Left renal cortex interstitium (tissue), 4 donors: ENCODE measurements around the gene KTN1. TPM values are rescaled to one million over a fixed set of nuclear protein-coding genes. Genes with fewer than 3 reads are reported as not detected.
A peak's percentile ranks its signal among the peaks of the same experiment; 100 is the strongest.

Experiments used
- DNase-seq, 4 donors: peaks; one replicate each; pipeline ENCODE4 v3.0.0-alpha.2; 2013; ENCODE audit warnings: low read depth in 4 of 4, low spot score in 2 of 4, missing footprints in 1 of 4
- polyA plus RNA-seq, 4 donors: library from polyadenylated mRNA; unstranded; fragments of 120-200 nt; gene quantifications; one replicate each; pipeline ENCODE4 v1.2.1, GENCODE V29; 2013; ENCODE audit not compliant: insufficient read length in 4 of 4

The KTN1 gene, protein sequence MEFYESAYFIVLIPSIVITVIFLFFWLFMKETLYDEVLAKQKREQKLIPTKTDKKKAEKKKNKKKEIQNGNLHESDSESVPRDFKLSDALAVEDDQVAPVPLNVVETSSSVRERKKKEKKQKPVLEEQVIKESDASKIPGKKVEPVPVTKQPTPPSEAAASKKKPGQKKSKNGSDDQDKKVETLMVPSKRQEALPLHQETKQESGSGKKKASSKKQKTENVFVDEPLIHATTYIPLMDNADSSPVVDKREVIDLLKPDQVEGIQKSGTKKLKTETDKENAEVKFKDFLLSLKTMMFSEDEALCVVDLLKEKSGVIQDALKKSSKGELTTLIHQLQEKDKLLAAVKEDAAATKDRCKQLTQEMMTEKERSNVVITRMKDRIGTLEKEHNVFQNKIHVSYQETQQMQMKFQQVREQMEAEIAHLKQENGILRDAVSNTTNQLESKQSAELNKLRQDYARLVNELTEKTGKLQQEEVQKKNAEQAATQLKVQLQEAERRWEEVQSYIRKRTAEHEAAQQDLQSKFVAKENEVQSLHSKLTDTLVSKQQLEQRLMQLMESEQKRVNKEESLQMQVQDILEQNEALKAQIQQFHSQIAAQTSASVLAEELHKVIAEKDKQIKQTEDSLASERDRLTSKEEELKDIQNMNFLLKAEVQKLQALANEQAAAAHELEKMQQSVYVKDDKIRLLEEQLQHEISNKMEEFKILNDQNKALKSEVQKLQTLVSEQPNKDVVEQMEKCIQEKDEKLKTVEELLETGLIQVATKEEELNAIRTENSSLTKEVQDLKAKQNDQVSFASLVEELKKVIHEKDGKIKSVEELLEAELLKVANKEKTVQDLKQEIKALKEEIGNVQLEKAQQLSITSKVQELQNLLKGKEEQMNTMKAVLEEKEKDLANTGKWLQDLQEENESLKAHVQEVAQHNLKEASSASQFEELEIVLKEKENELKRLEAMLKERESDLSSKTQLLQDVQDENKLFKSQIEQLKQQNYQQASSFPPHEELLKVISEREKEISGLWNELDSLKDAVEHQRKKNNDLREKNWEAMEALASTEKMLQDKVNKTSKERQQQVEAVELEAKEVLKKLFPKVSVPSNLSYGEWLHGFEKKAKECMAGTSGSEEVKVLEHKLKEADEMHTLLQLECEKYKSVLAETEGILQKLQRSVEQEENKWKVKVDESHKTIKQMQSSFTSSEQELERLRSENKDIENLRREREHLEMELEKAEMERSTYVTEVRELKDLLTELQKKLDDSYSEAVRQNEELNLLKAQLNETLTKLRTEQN (N-terminal part only)
- 100 to 1,000 TPM; 176 to 234 (median 206) TPM for polyA plus RNA-seq

DNA sequence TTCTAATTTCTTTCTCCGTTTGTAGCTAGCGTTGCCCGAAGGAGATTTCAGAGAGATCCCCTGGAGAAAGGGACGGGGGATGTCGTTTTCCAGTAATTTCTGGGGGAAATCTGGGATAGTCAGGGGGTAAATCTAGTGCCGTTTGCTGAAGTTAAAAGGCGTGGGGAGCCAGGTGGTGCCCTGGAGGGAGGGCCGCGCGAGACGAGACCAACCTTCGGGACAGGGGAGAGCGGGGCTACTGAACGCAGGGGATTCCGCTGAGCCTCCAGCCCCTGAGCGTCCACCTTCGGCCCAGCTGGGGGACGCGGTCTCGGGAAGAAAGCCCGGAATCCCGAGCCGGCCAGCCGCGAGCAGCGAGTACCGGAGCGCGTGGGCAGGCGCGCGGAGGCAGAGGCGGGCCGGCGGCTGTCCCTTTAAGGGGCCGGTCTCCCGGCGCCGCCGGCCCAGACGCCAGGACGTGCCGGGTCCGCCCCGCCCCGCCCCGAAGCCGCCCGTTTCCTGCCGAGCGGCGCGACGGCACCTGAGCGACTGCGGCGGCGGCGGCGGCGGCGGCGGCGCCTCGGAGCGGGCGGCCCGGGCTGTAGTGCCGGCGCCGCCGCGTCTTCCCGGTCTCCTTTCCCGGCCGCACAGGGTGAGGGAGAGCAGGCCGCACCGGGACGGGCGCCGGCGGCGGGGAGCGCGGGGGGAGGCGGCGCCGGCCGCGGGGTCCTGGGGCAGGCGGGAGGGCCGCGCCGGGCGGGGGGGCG lies at the start of gene KTN1:
KTN1 (plus strand) TSS at position 484 of the 746 bp plus-strand sequence. CDS start 31,842 bp downstream, outside the sequence.
- peak in 1 of 4 donors; percentile 65 for DNase-seq

DNA sequence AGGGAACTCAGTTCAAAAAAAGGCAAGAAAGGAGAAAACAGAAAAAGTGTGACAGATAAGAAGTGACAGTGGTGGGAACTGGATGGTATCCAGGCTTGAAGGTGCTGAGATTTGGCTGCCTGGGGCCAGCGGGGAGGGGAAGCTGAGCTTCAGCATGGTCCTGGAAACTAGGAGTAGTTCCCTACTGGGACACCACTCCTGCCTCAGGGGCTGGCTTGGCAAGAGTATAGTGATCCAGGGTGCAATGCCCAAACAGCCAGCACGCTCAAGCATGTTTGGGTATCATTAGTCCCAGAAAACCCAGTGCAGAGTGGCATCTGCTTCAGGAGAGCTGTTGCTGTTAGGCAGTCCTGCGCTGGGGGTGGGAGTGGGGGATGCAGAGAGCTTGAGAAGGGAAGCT lies 49.5 kb upstream of the KTN1 start:
- no peak for DNase-seq

DNA sequence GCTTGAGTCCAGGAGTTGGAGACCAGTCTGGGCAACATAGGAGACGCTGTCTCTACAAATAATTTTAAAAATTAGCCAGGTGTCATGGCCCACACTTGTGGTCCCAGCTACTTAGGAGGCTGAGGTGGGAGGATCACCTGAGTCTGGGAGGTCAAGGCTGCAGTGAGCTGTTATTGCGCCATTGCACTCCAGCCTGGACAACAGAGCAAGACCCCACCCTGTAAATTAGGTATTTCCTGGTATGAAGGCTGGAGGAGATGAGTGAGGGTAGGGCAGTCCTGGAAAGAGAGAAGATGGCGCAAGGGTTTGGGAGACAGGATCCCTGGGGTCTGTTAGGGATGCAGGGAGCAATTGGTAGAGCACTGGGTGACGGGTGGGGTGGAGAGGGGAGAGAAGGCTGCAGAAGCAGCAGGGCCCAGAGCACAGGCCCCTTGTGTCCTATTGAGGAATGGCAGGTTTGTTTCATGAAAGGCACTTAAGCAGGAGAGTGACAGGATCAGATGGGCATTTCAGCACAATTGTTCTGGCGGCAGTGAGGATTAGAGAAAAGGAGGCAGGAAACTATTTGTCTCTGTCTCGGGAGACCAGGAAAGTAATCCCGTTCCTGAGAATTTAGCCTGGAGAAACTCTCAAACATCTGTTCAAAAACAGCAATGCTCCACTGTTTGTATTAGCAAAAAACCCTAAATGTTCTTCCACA lies 47.2 kb upstream of the KTN1 start:
- DNase-seq, result no peak

DNA sequence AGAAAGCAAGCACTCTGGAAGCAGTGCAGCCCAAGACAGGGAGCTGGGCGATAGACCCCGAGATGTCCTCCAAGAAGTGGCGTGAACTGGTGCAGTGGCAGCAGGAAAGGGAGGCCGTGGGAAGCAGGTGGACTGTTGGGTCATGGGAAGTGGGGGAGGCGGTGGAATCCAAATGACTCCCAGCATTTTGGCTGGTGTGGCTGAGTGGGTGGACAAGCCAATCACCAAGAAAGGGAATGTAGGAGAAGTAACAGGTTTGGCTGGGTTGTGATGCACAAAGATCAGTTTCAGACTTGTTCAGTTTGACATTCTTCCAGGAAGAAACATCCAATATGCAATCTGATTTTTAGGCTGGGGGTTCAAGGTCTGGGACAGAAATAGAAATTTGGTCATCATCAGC lies 46.0 kb upstream of the KTN1 start:
- no peak for DNase-seq

DNA sequence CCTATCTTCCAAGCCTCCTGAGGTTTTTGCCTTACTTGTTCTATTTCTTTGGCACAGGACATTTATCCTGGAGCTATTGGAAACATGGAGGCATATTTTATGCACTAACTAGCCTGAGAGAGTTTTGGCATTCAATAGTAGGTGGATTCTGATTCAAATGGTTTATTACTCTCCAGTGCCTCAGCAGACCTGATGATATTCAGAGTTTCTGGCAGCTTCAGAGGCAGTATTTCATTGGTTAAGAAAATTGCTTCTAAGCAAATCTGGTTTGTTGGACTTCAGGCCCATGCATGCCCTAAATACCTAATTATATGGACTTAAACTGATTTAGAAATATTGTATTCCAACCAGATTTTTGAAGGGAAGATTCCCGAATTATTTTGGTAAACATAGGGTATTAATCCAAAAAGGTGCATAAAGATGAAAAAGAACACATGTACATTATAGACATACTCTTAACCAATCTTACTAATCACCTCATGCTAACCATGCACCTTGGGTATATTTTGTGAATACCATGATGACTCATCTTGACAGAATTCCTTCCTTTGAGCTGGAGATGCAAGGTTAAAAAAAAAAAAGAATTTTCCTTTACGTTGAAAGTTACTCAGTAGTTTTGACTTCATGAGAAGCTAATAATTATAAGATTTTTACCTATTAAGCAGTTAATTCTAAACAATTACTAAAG lies 44.3 kb upstream of the KTN1 start:
- no peak for DNase-seq

DNA sequence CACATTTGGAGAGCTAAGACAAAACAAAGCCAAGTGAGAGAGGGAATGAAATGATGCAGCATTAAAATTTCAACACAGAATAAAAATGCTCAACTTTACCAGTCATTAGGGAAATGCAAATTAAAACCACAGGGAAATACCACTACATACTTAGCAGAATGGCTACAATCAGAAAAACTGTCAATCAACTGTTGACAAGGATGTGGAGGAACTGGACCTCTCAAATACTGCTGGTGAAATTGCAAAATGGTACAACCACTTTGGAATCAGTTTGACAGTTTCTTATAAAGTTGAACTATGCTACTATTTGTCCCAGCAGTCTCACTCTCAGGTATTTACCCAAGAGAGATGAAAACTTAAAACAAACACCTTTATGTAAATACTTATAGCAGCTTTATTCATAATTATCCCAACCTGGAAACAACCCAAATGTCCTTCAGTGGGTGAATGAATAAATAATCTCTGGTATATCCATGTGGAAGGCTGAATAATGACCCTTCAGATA lies 43.8 kb upstream of the KTN1 start:
- DNase-seq, result no peak

DNA sequence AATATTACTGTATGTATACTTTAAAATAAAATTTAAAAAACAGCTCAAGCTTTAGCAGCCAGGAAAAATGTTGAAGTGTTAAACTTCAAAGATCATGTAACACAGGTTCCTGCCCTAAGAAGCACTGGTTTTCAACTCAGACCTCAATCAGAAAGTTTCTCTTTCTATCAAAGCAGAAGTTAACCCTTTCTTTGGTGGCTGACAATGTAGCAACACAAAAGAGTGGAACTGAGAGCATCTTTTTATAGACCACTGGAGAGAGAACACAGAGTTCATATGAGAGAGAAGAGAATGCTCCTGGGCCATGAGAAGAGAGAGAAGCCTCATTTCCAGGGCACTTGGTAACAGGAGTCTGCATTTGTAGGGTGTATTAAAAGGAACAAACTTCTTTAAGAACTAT lies 42.2 kb upstream of the KTN1 start:
- DNase-seq, result no peak

DNA sequence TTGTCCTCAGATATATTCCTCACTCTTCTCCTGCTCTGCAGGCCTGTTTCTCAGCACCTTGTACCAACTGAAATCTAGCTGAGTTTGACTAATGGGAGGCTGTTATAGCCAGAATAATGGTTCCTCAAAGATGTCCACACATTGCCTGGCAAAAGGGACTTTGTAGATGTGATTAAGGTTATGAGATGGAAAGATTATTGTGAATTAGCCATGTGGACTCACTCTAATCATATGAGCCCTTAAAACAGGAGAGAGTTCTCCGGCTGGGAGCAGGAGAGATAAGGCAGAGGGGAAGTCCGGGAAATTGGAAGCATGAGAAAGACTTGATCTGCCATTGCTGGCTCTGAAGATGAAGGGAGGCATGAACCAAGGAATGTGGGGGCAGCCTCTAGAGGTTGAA lies 40.0 kb upstream of the KTN1 start:
- no peak for DNase-seq

DNA sequence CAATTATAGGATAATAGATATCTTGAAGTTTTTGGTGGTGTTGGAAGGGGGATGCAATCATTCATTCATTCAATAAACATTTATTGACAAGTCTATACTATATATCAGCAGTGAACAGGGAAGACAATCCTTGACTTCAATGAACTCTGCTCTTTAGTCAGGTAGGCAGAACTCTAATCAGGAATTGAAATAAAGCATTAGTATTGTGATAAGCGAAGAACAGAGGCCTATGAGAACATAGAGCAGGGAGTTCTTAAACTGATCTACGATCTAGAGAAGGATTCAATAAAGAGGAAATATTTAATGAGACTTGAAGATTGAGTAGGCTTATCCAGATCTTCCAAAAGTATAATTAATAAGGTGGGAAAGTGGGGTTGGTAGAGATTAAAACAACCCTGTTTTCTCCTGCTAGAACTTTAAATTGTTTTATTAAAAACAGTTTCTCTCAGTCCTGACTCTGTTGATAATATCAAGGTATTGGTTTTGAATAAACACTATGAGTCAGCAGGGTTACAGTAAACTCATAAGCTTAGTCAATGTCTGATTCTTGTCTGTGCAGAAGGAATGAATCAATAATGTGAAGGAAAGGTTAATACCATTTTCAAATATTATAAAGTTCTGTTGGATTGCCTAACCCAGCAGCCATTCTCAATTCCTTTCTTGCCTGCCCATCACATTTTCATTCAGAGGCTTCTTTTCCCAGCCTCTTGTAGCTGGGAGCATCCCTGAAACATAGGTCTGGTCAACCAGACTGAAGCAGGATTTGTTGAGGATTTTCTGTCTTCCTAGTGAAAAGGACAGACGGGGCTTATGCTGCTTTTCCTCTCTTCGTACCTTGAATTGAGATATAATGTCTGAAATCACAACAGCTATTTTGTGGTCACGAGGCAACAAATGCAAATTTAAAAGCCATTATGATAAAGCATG lies 38.9 kb upstream of the KTN1 start:
- DNase-seq, result no peak

DNA sequence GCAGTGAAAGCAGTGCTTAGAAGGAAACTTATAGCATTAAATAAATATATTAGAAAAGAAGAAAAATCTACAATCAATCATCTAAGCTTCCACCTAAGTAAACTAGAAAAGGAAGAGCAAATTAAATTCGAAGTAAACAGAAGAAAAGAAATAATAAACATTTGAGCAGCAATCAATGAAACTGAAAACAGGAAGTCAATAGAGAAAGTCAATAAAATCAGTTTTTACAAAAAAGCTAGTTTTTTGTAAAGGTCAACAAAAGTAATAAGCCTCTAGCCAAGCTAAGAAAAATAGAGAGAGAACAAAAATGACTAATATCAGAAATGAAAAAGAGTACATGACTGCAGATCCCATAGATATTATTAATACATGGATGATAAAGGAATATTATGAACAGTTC lies 34.2 kb upstream of the KTN1 start:
- no peak for DNase-seq

DNA sequence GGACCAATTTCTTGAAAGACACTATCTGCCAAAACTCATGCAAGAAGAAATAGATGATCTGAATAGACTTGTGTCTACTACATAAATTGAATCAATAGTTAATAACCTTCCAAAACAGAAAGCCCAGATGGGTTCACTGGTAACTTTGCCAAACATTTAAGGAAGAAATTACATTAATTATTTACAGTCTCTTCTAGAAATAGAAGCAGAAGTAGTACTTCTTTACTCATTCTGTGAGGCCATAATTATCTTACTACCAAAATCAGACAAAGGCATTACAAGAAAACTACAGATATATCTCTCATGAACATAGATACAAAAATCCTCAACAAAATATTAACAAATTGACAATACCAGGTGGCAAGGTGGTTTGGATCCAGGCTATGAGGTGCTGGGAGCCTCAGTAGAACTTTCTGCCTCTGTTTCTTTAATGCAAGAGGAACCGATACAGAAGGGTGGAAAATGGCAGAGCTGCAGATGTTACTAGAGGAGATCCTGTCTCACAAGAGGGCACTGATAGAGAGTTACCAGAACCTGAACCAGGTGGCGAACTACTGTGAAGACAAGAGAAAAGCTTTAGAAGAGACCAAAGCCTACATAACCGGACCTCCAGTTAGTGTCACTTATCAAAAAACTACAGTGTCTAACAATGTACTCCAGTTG lies 33.7 kb upstream of the KTN1 start:
- no peak for DNase-seq

DNA sequence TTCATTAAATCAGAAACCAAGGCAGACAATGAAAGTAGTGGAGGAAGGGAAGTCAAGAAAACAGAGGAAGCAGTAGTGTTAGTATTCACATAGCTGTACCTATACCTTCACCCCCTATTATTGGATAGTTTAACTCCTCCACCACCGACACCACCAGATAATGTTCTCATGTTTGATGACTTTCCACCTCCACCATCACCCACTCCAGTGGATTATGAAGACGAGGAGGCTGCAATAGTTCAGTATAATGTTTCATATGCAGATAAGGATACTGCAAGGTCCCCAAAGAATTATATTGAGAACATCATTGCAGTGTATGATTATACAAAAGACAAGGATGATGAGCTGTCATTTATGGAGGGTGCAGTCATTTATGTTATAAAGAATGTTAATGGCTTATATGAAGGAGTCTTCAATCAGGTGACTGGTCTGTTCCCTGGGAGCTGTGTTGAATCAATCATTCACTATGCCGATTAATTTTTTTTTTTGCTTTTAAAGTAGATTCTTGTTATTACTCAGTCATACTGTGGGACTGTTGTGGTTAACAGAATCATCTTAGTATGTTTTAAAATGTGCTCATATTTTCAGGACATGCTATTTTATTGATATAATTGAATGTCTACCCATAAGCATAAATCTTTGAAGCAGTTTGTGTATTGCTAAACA lies 32.2 kb upstream of the KTN1 start:
- no peak for DNase-seq

DNA sequence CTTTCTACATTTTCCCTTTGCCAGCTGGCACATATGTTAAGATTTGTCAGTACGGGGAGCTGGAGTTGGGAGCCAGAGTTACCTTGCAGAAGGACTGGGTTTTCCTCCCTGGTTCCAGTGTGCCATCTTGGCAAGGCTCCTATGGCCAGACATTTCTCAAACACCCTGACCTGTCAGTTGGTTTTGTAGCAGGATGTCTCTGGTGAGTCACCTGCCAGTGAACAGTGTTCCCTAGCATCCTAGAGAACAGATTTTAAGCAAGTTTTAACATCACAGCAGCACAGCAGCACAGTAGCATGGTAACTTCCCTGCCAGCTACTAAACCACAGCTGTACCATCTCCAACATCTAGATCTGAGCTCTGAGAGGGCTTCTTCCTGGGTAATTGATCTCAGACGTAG lies 26.2 kb upstream of the KTN1 start:
- no peak for DNase-seq

DNA sequence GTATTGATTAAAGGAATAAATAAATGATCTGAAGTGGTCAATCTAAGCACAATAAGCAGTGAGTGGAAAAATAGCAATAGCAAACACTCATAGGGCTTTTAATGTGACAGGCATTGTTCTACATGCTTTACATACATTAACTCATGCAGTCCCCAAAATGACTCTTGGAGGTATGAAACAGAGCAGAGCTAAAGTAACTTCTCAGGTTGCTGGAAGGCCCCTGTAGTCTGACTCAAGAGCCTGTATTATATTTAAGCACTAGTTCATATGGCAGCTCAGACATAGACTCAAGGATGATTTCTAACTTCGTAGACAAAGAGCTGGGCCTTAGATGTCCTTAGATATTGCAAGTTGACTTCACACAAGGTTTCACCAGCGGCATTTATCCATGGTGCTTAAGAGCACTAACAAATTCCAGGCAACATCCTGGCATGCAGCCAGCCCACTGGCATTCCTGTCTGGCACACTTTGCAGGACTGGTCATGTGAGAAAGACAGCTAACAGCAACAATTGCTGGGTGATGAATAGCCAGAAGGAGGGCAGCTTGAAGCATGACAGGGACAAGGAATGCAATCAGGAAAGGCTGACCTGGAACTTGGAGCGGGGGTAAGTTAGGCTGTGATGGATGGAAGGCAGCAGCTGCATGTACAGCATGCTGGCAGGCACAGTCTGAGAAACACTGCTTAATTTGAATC lies 22.9 kb upstream of the KTN1 start:
- peak in 3 of 4 donors; percentile 80 to 93 (median 88) for DNase-seq

DNA sequence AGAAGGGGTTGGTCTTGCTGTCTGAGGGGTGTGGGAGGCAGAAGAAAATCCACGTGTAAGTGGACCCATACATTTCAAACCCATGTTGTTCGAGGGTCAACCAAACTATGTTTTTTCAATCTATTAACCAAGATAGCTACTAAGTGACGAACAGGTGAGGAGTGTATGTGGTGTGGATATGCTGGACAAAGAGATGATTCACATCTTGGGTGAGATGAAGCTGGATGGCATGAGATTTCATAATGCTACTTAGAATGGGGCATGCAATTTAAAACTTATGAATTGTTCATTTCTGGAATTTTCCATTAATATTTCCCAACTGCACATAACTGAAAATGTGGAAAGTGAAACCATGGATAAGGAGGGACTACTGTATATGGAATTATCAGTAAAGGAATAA lies 17.9 kb upstream of the KTN1 start:
- DNase-seq, result no peak

DNA sequence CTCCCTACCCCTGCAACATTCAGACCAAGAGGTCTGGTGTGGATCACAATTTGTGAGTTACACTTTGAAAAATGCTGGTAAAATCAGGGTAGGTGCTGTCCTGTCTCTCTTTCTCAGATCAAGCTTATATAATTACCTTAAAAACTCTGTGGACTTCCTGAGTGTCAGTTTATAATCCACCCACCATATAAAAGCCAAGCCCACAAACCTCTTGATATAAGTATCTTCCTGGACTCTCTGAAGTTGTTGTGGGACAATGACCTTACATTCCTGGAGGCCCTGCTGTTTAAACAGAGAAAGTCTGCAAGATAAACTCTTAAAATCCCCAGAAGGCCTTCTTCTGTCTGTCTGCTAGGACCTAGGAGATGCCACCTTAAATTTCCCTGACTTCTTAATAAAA lies 11.4 kb upstream of the KTN1 start:
- no peak for DNase-seq
